NT2/D1 (cell line): ENCODE measurements around the gene CYP2U1.

Source experiments
- DNase-seq: peaks from one replicate; pipeline ENCODE4 v3.0.0-alpha.2; 2011; ENCODE audit warnings: low read depth, low spot score
- H3K27me3 ChIP-seq: 2 replicates; pipeline ENCODE4 v1.6.0; 2011; ENCODE audit warnings: mild to moderate bottlenecking; ENCODE audit not compliant: insufficient read length, insufficient read depth
- H3K36me3 ChIP-seq: 2 replicates; pipeline ENCODE4 v1.6.1; 2011; ENCODE audit warnings: mild to moderate bottlenecking, low read length, mixed read lengths; ENCODE audit not compliant: insufficient read depth, insufficient read length
- H3K4me1 ChIP-seq: 2 replicates; pipeline ENCODE4 v1.5.1; 2011; ENCODE audit not compliant: insufficient read depth, insufficient read length
- H3K4me3 ChIP-seq: 2 replicates; pipeline ENCODE4 v1.5.1; 2011; ENCODE audit warnings: low read depth; ENCODE audit not compliant: insufficient read length
- H3K9ac ChIP-seq: 2 replicates; pipeline ENCODE4 v1.6.0; 2011; ENCODE audit warnings: low read depth; ENCODE audit not compliant: insufficient read length
- H3K9me3 ChIP-seq: 2 replicates; pipeline ENCODE4 v1.5.1; 2011; ENCODE audit warnings: mild to moderate bottlenecking, low read length; ENCODE audit not compliant: insufficient read depth
- SUZ12 ChIP-seq: IDR thresholded peaks from 2 replicates; pipeline ENCODE4 v1.6.1; 2011; ENCODE audit not compliant: insufficient read length, insufficient read depth; ENCODE audit errors: extremely low read depth
- YY1 ChIP-seq: IDR thresholded peaks from 2 replicates; pipeline ENCODE4 v1.6.1; 2011; ENCODE audit not compliant: insufficient read length, insufficient read depth
- ZNF274 ChIP-seq: IDR thresholded peaks from 2 replicates; pipeline ENCODE4 v1.6.1; 2011; ENCODE audit warnings: mild to moderate bottlenecking, low read depth, low read length

The CYP2U1 gene

DNA sequence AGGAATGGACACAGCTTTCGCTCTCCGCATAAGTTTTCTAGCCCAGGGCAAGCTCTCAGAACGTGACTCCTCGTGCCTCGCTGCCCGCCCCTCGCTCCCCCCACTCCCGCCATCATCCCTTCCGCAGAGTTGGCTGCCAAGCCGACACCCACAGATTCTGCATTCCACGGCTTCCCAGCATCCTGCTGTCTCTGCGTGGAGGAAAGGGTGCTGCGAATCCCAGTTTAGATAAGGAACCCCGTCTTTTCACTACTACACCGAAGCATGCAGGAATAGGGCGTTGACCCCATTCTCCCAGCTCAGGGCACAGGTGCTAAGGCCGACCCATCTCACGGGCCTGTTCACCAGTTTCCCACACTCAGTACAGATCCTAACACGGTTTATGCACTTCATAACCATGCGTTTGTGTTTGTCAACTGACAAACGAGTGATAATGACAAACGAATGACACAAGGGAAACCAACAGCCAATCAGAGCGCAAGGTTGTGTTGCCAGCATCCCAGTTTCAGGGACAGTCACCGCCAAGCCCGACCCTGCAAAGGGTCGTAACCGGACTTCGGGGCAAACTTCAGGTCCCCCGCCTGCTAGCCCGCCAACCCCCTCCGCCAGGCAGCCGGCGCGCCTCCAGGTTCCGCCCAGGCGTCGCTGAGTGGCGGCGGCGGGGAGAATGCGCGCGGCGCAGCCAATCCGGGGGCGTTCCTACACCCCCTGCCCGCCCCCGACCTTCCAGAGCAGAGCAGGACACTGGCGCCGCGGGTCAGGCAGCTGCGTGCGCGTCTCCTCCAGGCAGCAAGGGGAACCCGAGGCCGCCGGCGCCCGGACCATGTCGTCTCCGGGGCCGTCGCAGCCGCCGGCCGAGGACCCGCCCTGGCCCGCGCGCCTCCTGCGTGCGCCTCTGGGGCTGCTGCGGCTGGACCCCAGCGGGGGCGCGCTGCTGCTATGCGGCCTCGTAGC, at the start of gene CYP2U1:
Gene CYP2U1, plus strand, starts transcription at position 729 of the 954 bp plus-strand sequence. Its CDS starts 95 bp downstream, at position 824.
- Histone ChIP-seq H3K27me3 (peaks cover 26% of the 10 kb centered on the region), H3K4me1 (peaks cover 5% of the 10 kb centered on the region), H3K9me3 (no peaks in the 10 kb centered on the region), H3K36me3 (no peaks in the 10 kb centered on the region), H3K4me3 (peak within 1 kb of the TSS; percentile 84), H3K9ac (peak within 1 kb of the TSS; percentile 81)
- no peak for TF ChIP-seq SUZ12
- no peak for TF ChIP-seq YY1
- no peak for TF ChIP-seq ZNF274
- peak; percentile 60 for DNase-seq

DNA sequence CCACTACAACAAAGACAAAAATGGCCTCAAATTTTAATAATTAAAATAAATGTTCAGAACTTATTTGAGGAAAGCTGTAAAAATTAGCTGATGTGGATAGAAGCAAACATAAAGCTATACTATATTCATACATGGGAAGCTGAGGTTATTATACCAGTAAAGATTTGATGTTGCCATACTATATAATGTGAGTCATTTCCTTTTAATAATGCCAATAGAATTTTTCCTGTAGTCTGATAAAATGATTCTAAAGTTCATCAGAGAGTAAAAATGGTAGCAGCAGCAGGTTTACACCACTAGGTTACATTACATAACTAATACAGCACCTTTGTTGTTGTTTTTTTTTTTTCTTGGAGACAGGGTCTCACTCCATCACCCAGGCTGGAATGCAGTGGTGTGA, 45.5 kb upstream of the CYP2U1 start:
- H3K4me3 ChIP-seq: no peak overlapping the region
- no peaks in the 10 kb centered on the region for H3K27me3 ChIP-seq
- H3K4me1 ChIP-seq: no peaks in the 10 kb centered on the region
- H3K36me3 ChIP-seq: no peaks in the 10 kb centered on the region
- H3K9ac ChIP-seq: no peak overlapping the region
- no peak for DNase-seq
- TF ChIP-seq YY1 (no peak), SUZ12 (no peak), ZNF274 (no peak)
- H3K9me3 ChIP-seq: peaks cover 58% of the 10 kb centered on the region

DNA sequence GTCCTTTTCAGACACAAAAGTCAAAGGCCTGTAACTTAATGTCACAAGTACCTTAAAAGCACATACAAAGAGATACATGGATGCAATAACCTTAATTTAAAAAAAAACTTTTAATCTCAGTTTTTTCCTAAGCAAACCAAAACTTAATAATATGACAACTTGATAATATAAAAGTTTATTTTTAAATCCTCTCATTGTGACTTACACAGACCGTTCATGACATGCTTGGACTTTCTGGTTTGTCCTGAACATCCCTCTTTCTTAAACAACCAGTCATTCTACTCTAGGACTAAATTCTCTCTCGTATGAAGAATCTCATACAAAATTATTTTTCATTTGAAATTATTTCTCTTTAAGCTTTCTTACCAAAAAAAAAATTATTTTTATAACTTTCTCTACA, 43.1 kb upstream of the CYP2U1 start:
- TF ChIP-seq YY1 (no peak), SUZ12 (no peak), ZNF274 (no peak)
- H3K4me1 ChIP-seq: no peaks in the 10 kb centered on the region
- no peak overlapping the region for H3K9ac ChIP-seq
- no peaks in the 10 kb centered on the region for H3K27me3 ChIP-seq
- H3K36me3 ChIP-seq: no peaks in the 10 kb centered on the region
- no peak for DNase-seq
- peaks cover 70% of the 10 kb centered on the region for H3K9me3 ChIP-seq
- H3K4me3 ChIP-seq: no peak overlapping the region

DNA sequence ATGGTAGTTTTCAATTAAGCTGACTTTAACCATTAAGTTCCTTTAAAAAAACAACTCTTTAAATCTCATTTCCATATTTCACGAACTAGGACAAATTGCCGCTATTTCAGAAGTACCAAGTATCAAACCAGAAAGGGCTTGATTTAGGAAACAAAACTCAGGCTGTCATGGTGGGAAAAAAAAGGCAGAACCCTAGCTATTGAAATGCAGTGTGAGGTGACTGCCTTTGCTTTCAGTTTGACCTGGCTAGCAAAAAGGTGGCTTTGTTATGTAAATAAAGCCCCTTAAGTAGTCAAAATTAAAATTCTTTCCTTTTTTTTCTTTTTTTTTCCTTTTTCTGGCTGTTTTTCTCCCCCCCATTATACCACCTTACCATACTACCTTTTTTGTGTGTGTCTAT, 40.6 kb upstream of the CYP2U1 start:
- no peak for TF ChIP-seq SUZ12
- TF ChIP-seq YY1: no peak
- no peak for TF ChIP-seq ZNF274
- DNase-seq: peak; percentile 61
- no peak overlapping the region for H3K4me3 ChIP-seq
- no peaks in the 10 kb centered on the region for H3K36me3 ChIP-seq
- H3K9me3 ChIP-seq: peaks cover 61% of the 10 kb centered on the region
- no peaks in the 10 kb centered on the region for H3K4me1 ChIP-seq
- H3K27me3 ChIP-seq: no peaks in the 10 kb centered on the region
- no peak overlapping the region for H3K9ac ChIP-seq

DNA sequence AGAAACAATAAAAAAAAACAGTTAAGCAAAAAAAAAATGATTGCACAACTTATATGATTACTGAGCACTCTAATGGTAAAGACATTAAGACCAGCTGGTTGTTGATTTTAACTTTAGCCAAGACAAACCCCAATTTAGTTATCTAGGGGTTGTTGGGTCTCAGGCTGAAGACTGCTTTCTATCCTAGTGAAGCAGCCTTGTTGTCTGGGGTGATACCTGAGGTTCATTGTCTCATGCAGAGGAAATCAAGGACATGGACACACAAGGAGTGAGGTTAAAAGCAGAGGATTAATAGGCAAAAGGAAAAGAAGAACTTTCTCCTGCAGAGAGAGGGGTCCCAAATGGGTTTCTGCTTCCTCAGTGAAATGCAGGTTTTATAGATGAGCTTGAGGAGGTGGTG, 40.0 kb upstream of the CYP2U1 start:
- H3K27me3 ChIP-seq: no peaks in the 10 kb centered on the region
- H3K4me3 ChIP-seq: no peak overlapping the region
- H3K36me3 ChIP-seq: no peaks in the 10 kb centered on the region
- TF ChIP-seq YY1 (no peak), SUZ12 (no peak), ZNF274 (no peak)
- peaks cover 58% of the 10 kb centered on the region for H3K9me3 ChIP-seq
- no peak overlapping the region for H3K9ac ChIP-seq
- no peaks in the 10 kb centered on the region for H3K4me1 ChIP-seq
- no peak for DNase-seq

DNA sequence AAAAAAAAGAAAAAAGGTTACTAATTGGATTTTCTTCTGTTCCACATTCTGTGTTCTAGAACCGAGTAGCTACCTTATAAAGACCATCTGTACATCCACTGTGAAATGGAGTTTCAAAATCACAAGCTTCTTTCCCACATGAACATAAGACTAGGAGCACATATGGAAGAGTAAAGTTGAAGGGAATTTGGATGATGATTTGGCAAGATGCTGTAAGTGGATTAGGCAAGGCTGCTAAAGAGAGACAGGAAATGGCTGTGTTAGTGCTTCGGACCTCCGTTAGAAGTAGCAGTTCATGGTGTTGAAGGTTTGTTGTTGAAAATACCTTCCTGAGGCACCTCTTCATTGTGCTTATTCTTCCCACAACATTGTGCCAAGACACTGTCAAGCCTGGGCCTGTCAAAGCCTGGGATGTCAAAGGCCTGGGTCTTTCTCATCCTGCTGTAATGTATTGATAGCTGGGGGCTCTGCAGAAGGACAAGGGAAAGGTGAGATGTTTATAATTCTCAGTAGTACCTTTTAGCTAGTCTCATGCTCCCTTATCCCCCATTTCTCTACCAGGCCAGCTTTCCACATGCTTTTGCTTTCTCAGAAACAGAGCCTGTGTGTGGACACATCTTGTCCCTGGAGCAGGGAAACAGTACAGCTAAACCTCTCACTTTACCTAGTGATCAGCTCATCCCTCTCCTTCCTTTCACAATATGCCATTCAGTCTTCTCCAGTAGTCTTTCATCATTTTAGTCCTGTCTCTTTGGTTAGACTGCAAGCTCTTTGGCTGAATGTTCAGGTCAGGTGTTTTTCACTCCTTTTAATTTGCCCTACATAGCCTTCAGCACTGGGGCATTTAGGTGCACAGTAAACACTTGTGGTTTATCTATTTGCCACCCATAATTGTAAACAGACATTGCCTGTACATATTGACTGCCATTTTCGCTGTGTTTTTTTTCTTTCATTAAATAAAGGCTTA, 37.9 kb upstream of the CYP2U1 start:
- DNase-seq: no peak
- Histone ChIP-seq H3K4me3 (no peak overlapping the region), H3K9me3 (peaks cover 36% of the 10 kb centered on the region), H3K4me1 (no peaks in the 10 kb centered on the region), H3K27me3 (no peaks in the 10 kb centered on the region), H3K36me3 (no peaks in the 10 kb centered on the region), H3K9ac (no peak overlapping the region)
- no peak for TF ChIP-seq SUZ12
- no peak for TF ChIP-seq ZNF274
- TF ChIP-seq YY1: no peak

DNA sequence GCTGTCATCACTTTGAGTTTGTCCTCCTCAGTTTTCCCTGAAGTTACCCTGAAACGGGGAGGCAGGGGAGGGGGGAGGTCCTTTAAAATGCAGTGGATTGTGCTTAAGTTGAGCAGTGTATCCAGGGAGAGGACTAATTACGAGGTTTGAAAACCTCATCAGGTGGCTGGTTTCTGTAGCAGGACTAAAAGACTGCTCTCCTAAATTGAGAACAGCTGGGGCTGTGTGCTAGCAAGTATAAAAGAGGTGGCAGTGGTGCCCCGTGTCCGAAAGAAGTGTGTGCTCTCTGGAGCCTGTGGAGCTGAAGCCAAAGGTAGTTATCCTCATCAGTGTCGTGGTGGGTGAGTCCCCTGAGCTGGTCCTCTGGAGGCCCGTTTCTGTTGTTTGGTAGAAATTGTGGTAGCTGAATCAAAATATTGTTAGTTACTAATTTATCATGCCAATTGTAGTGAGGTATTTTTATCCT, 37.2 kb upstream of the CYP2U1 start:
- Histone ChIP-seq H3K4me3 (no peak overlapping the region), H3K27me3 (no peaks in the 10 kb centered on the region), H3K36me3 (no peaks in the 10 kb centered on the region), H3K9me3 (peaks cover 29% of the 10 kb centered on the region), H3K9ac (no peak overlapping the region), H3K4me1 (no peaks in the 10 kb centered on the region)
- no peak for DNase-seq
- TF ChIP-seq ZNF274: no peak
- no peak for TF ChIP-seq YY1
- no peak for TF ChIP-seq SUZ12
